IgD-negative memory B cell (primary cell): ENCODE data around the gene ECM1. TPM values are rescaled to one million over a fixed set of nuclear protein-coding genes. Genes with fewer than 3 reads are reported as not detected.

Source experiments
- H3K27ac Mint-ChIP-seq, 3 donors: one replicate each; pipeline ENCODE4 v1.8.0; 2020 to 2022; ENCODE audit warnings: mild to moderate bottlenecking in 3 of 3, mixed read lengths in 3 of 3, moderate library complexity in 1 of 3
- H3K27me3 Mint-ChIP-seq: one replicate; pipeline ENCODE4 v1.8.0; 2021; ENCODE audit warnings: mixed read lengths
- H3K36me3 Mint-ChIP-seq: one replicate; pipeline ENCODE4 v1.8.0; 2020; ENCODE audit warnings: mild to moderate bottlenecking, mixed read lengths
- H3K4me1 Mint-ChIP-seq, 3 donors: one replicate each; pipeline ENCODE4 v1.8.0; 2020 to 2022; ENCODE audit warnings: mixed read lengths in 3 of 3, mild to moderate bottlenecking in 1 of 3
- H3K4me3 Mint-ChIP-seq, 4 donors: one replicate each; pipeline ENCODE4 v1.8.0; 2020 to 2022; ENCODE audit warnings: mild to moderate bottlenecking in 4 of 4, mixed read lengths in 4 of 4, moderate library complexity in 3 of 4
- H3K9me3 Mint-ChIP-seq, 3 donors: one replicate each; pipeline ENCODE4 v1.8.0; 2020 to 2021; ENCODE audit warnings: mixed read lengths in 3 of 3, mild to moderate bottlenecking in 1 of 3
- polyA plus RNA-seq: library from polyadenylated mRNA; unstranded; fragments of 300-500 nt; fragmentation: Illumina TruSeq; gene quantifications from one replicate; pipeline ENCODE4 v1.2.3, GENCODE V29; 2021

ECM1 gene
- polyA plus RNA-seq, 1 donor from 2014 or later, result 0.11 TPM

GRCh38 chr1:150486966-150487762, 20.7 kb upstream of the ECM1 start, which contains the start of gene TARS2:
Gene TARS2 (plus strand): TSS chr1:150487419. CDS start chr1:150487451, 32 bp downstream.
- peaks cover 7 to 15% (median 13%) of the 10 kb centered on the region in 3 donors for H3K4me1 Mint-ChIP-seq
- H3K27ac Mint-ChIP-seq, result peak within 1 kb of the TSS; percentile 67 to 99 (median 99)
- peak within 1 kb of the TSS; percentile 93 to 100 (median 98) for H3K4me3 Mint-ChIP-seq
- H3K36me3 Mint-ChIP-seq, result peaks cover 6% of the 10 kb centered on the region
- H3K9me3 Mint-ChIP-seq, result no peaks in the 10 kb centered on the region
- H3K27me3 Mint-ChIP-seq, result no peaks in the 10 kb centered on the region

GRCh38 chr1:150487763-150488115, 20.2 kb upstream of the ECM1 start:
- H3K36me3 Mint-ChIP-seq, result peaks cover 6% of the 10 kb centered on the region
- no peaks in the 10 kb centered on the region for H3K9me3 Mint-ChIP-seq
- H3K27me3 Mint-ChIP-seq, result no peaks in the 10 kb centered on the region
- H3K4me1 Mint-ChIP-seq, result peaks cover 7 to 15% (median 13%) of the 10 kb centered on the region in 3 donors
- peak overlapping the region; percentile 93 to 100 (median 98) for H3K4me3 Mint-ChIP-seq
- peak overlapping the region; percentile 67 to 99 (median 99) for H3K27ac Mint-ChIP-seq

- H3K27me3 Mint-ChIP-seq, result no peaks in the 10 kb centered on the region
- H3K27ac Mint-ChIP-seq, result no peak overlapping the region
- peaks cover 4% of the 10 kb centered on the region for H3K36me3 Mint-ChIP-seq
- no peaks in the 10 kb centered on the region for H3K9me3 Mint-ChIP-seq
- H3K4me1 Mint-ChIP-seq, result peaks cover 0 to 9% (median 5%) of the 10 kb centered on the region in 3 donors
- no peak overlapping the region for H3K4me3 Mint-ChIP-seq
These were observed 14.7 kb upstream of the ECM1 start for GRCh38 chr1:150493175-150493574.

GRCh38 chr1:150498342-150498741, 9.6 kb upstream of the ECM1 start:
- H3K9me3 Mint-ChIP-seq, result no peaks in the 10 kb centered on the region
- no peaks in the 10 kb centered on the region for H3K4me1 Mint-ChIP-seq
- H3K27ac Mint-ChIP-seq, result no peak overlapping the region
- no peaks in the 10 kb centered on the region for H3K27me3 Mint-ChIP-seq
- peaks cover 3% of the 10 kb centered on the region for H3K36me3 Mint-ChIP-seq
- H3K4me3 Mint-ChIP-seq, result no peak overlapping the region

- Mint-ChIP-seq H3K27ac (no peak overlapping the region), H3K9me3 (no peaks in the 10 kb centered on the region), H3K36me3 (peaks cover 6% of the 10 kb centered on the region)
These were observed 2.5 kb upstream of the ECM1 start for GRCh38 chr1:150505431-150505830.

GRCh38 chr1:150508982-150509381, 1.1 kb downstream of the ECM1 start:
- Mint-ChIP-seq H3K36me3 (peaks cover 7% of the 10 kb centered on the region), H3K4me1 (peaks cover 0 to 2% (median 1%) of the 10 kb centered on the region in 3 donors), H3K9me3 (no peaks in the 10 kb centered on the region), H3K4me3 (no peak overlapping the region), H3K27ac (peak overlapping the region in 1 of 3 donors; percentile 31), H3K27me3 (no peaks in the 10 kb centered on the region)

More at GRCh38 chr1:150505431-150505830, 2.5 kb upstream of the ECM1 start:
- Mint-ChIP-seq H3K4me3 (no peak overlapping the region), H3K4me1 (peaks cover 0 to 2% (median 1%) of the 10 kb centered on the region in 3 donors), H3K27me3 (no peaks in the 10 kb centered on the region)

- H3K9me3 Mint-ChIP-seq, result no peaks in the 10 kb centered on the region
- peaks cover 6 to 10% (median 8%) of the 10 kb centered on the region in 3 donors for H3K4me1 Mint-ChIP-seq
- H3K36me3 Mint-ChIP-seq, result peaks cover 2% of the 10 kb centered on the region
- H3K4me3 Mint-ChIP-seq, result peak overlapping the region in 1 of 4 donors; percentile 27
- H3K27me3 Mint-ChIP-seq, result no peaks in the 10 kb centered on the region
- peak overlapping the region in 1 of 3 donors; percentile 59 for H3K27ac Mint-ChIP-seq
These were observed 3.6 kb downstream of the ECM1 start for GRCh38 chr1:150511551-150511950.

- peaks cover 2% of the 10 kb centered on the region for H3K36me3 Mint-ChIP-seq
- peaks cover 11 to 16% (median 12%) of the 10 kb centered on the region in 3 donors for H3K4me1 Mint-ChIP-seq
- H3K27ac Mint-ChIP-seq, result peak overlapping the region; percentile 16 to 59 (median 23)
- no peaks in the 10 kb centered on the region for H3K27me3 Mint-ChIP-seq
- H3K4me3 Mint-ChIP-seq, result peak overlapping the region in 2 of 4 donors; percentile 27 to 87
- no peaks in the 10 kb centered on the region for H3K9me3 Mint-ChIP-seq
These were observed 4.2 kb downstream of the ECM1 start for GRCh38 chr1:150511985-150512660.

- Mint-ChIP-seq H3K9me3 (no peaks in the 10 kb centered on the region), H3K4me3 (peak overlapping the region in 1 of 4 donors; percentile 87), H3K27ac (peak overlapping the region in 1 of 3 donors; percentile 16), H3K36me3 (peaks cover 2% of the 10 kb centered on the region), H3K4me1 (peaks cover 16 to 23% (median 16%) of the 10 kb centered on the region in 3 donors), H3K27me3 (no peaks in the 10 kb centered on the region)
These were observed 4.9 kb downstream of the ECM1 start for GRCh38 chr1:150512846-150513245.

GRCh38 chr1:150513351-150513791, 5.5 kb downstream of the ECM1 start:
- Mint-ChIP-seq H3K27me3 (no peaks in the 10 kb centered on the region), H3K36me3 (peaks cover 2% of the 10 kb centered on the region), H3K4me3 (peak overlapping the region in 2 of 4 donors; percentile 75 to 87), H3K9me3 (no peaks in the 10 kb centered on the region), H3K4me1 (peaks cover 16 to 24% (median 16%) of the 10 kb centered on the region in 3 donors), H3K27ac (peak overlapping the region in 2 of 3 donors; percentile 18 to 70)

- Mint-ChIP-seq H3K36me3 (peaks cover 2% of the 10 kb centered on the region), H3K27me3 (no peaks in the 10 kb centered on the region), H3K27ac (peak overlapping the region in 1 of 3 donors; percentile 38), H3K9me3 (no peaks in the 10 kb centered on the region), H3K4me1 (peaks cover 16 to 24% (median 16%) of the 10 kb centered on the region in 3 donors), H3K4me3 (peak overlapping the region; percentile 87 to 96 (median 94))
These were observed 6.4 kb downstream of the ECM1 start for GRCh38 chr1:150514260-150514659.

- peak overlapping the region in 1 of 3 donors; percentile 54 for H3K27ac Mint-ChIP-seq
- peaks cover 15 to 24% (median 16%) of the 10 kb centered on the region in 3 donors for H3K4me1 Mint-ChIP-seq
- H3K9me3 Mint-ChIP-seq, result no peaks in the 10 kb centered on the region
- no peaks in the 10 kb centered on the region for H3K27me3 Mint-ChIP-seq
- H3K4me3 Mint-ChIP-seq, result peak overlapping the region; percentile 87 to 96 (median 94)
- H3K36me3 Mint-ChIP-seq, result peaks cover 2% of the 10 kb centered on the region
These were observed 7.0 kb downstream of the ECM1 start for GRCh38 chr1:150514913-150515327.

- H3K4me3 Mint-ChIP-seq, result peak within 1 kb of the TSS; percentile 87 to 96 (median 94)
- peaks cover 2% of the 10 kb centered on the region for H3K36me3 Mint-ChIP-seq
- no peaks in the 10 kb centered on the region for H3K9me3 Mint-ChIP-seq
- H3K27ac Mint-ChIP-seq, result peak within 1 kb of the TSS; percentile 86 to 92 (median 90)
- peaks cover 16 to 21% (median 17%) of the 10 kb centered on the region in 3 donors for H3K4me1 Mint-ChIP-seq
- no peaks in the 10 kb centered on the region for H3K27me3 Mint-ChIP-seq
These were observed 7.6 kb downstream of the ECM1 start, which contains the start of gene FALEC for GRCh38 chr1:150515328-150516049. Gene FALEC (plus strand): TSS chr1:150515752.

GRCh38 chr1:150516050-150516591, 8.2 kb downstream of the ECM1 start:
- H3K4me1 Mint-ChIP-seq, result peaks cover 16 to 21% (median 17%) of the 10 kb centered on the region in 3 donors
- no peaks in the 10 kb centered on the region for H3K9me3 Mint-ChIP-seq
- H3K27me3 Mint-ChIP-seq, result no peaks in the 10 kb centered on the region
- H3K27ac Mint-ChIP-seq, result peak overlapping the region; percentile 72 to 92 (median 90)
- peaks cover 2% of the 10 kb centered on the region for H3K36me3 Mint-ChIP-seq
- peak overlapping the region; percentile 87 to 96 (median 94) for H3K4me3 Mint-ChIP-seq
